GM13976 (cell line): Measurements from ENCODE around the gene GCM1.

ENCODE experiments used
- DNase-seq: peaks from one replicate; pipeline ENCODE4 v3.0.0; 2012; ENCODE audit warnings: low spot score
- in situ Hi-C: fragments of 300-500 bp; cut with MboI; formaldehyde crosslinking; loops from one replicate; pipeline ENCODE4 v1.12.0; 2022; ENCODE audit warnings: low sequenced_read_pairs, mixed read lengths, inconsistent platforms; ENCODE audit not compliant: unreplicated experiment
- TF ChIP-seq, protein P1 (sequence below): IDR thresholded peaks from 2 replicates; pipeline ENCODE4 v1.5.1; 2012; ENCODE audit warnings: borderline replicate concordance, mild to moderate bottlenecking; ENCODE audit not compliant: insufficient read depth; ENCODE audit errors: extremely low read depth, missing control alignments, control extremely low read depth

GCM1 gene

DNA sequence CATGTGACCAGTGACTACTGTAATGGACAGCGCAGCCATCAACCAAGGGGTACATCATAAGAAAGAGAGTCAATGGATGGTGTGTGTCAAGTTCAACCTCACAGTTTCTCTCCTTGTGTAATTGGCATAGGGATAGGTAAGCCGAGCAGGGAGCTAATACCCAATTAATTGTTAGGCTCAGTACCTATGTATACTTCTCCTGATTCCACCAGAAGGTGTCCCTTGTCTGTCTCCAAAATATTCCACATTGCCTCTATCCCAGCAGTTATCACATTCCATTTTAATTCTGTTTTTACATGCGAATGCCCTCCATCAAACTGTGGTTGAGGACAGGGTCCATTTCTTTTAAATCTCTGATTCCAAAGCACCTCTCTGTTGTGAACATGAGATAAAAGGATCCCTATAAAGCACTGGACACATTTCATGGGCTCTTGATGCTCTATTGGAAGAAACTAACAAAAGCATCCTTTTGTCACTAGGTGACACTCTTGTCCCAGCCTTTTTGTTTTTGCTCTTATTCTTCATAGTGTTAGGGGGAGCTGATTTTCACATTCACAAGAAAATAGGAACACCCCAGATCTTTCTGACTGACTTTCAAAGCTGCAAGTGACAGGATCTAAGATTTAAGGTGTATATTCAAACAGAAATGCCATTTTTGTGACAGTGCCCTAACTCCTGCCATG, 44.5 kb downstream of the GCM1 start:
- in situ Hi-C loops = no loop called here

DNA sequence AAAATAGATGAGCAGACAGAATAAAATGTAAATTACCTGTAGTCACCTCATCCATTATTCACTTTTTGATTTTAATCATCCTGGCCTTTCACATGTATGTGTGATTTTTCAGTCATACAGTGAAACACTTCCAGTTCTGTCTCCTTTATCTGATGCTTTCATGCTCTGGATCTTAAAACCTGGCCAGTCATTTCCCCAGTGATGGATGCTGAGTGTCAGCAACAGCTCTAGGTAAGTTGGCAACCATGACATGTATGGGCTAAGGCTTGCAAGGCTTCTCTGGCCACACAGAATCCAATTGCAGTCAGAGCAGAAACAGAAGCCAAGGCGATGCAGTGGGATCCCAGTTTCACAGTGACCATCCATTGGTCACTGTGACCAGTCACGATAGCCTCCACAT, 47.6 kb downstream of the GCM1 start:
- TF ChIP-seq, protein P1, sequence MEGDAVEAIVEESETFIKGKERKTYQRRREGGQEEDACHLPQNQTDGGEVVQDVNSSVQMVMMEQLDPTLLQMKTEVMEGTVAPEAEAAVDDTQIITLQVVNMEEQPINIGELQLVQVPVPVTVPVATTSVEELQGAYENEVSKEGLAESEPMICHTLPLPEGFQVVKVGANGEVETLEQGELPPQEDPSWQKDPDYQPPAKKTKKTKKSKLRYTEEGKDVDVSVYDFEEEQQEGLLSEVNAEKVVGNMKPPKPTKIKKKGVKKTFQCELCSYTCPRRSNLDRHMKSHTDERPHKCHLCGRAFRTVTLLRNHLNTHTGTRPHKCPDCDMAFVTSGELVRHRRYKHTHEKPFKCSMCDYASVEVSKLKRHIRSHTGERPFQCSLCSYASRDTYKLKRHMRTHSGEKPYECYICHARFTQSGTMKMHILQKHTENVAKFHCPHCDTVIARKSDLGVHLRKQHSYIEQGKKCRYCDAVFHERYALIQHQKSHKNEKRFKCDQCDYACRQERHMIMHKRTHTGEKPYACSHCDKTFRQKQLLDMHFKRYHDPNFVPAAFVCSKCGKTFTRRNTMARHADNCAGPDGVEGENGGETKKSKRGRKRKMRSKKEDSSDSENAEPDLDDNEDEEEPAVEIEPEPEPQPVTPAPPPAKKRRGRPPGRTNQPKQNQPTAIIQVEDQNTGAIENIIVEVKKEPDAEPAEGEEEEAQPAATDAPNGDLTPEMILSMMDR = no peak
- DNase-seq = no peak
- in situ Hi-C loops = no loop called here

More for the DNA sequence above, 44.5 kb downstream of the GCM1 start:
- DNase-seq = no peak
- TF ChIP-seq, protein P1 = no peak

DNA sequence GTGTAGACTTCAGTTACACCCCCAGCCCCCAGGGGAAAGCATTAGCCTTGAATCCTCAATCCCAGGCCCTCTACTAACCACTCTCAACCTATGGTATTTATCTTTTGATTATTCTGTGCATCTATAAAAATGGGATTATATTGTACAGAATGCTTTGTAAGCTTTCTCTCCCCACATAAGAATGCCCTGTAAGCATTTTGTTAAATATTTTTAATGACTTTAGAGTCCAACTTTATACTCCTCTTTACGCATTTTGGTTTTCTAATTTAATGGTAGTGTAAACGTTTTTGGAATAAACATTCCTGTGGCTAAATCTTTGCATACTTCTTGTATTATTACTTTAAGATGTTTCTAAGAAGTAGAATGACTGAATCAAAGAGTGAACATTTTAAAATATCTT, 48.1 kb downstream of the GCM1 start:
- TF ChIP-seq, protein P1 = no peak
- in situ Hi-C loops = no loop called here
- no peak for DNase-seq

DNA sequence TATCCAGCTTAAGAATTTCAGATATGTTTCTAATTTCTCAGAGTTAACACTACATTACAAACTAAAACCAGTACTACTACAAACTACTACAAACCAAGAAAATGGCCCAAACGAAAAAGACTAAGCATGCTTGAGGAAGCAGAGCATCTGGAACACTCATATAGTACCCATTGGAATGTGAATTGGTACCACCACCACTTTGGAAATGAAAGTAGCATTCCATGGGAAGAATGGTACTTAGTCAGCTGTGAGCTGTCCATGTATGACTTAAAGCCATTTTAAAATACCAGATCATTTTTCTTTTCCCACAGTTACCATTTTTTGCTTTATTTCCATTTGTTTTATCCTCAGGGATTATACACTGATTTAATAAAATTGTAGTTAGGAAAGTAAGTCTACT, 52.9 kb downstream of the GCM1 start:
- in situ Hi-C loops = no loop called here
- TF ChIP-seq, protein P1 = no peak
- DNase-seq = no peak

DNA sequence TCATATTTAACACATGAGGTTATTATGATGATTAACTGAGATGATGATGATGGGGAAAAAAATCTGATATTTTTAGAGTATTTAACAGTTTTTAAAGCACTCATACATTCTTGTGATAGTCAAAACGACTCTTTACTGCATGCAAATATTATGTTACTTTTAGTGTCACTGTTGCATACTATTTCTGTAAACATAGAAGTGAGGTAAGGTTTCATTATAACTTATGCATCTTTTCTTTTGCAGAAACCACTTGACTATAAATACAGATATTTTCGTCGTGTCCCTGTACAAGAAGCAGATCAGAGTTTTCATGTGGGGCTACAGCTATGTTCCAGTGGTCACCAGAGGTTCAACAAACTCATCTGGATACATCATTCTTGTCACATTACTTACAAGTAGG, 53.4 kb downstream of the GCM1 start:
- TF ChIP-seq, protein P1 = no peak
- in situ Hi-C loops = no loop called here
- DNase-seq = no peak

DNA sequence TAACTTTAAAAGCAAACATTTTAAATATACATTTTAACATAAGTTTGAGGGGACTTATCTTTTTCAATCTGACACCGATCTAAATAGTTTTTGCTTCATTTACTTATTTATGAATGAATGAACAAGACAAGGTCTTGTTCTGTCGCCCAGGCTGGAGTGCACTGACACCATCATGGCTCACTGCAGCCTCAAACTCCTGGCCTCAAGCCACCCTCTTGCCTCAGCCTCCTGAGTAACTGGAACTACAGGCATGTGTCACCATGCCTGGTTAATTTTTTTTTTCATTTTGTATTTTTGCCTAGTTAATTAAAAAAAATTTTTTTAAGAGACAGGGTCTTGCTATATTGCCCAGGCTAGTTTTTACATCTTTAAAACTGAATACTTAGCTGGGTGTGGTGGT, 58.1 kb downstream of the GCM1 start:
- DNase-seq = no peak
- in situ Hi-C loops = no loop called here
- TF ChIP-seq, protein P1 = no peak
